Activated naive CD8-positive, alpha-beta T cell (primary cell): ENCODE results near the gene RPL36A.
A peak's percentile ranks its signal among the peaks of the same experiment; 100 is the strongest.

Source experiments
- H3K27ac Mint-ChIP-seq: one replicate; pipeline ENCODE4 v1.8.0; 2021; ENCODE audit warnings: mixed read lengths
- H3K27me3 Mint-ChIP-seq: one replicate; pipeline ENCODE4 v1.8.0; 2021; ENCODE audit warnings: mixed read lengths
- H3K36me3 Mint-ChIP-seq: one replicate; pipeline ENCODE4 v1.8.0; 2021; ENCODE audit warnings: mixed read lengths
- H3K4me1 Mint-ChIP-seq: one replicate; pipeline ENCODE4 v1.8.0; 2021; ENCODE audit warnings: low read depth, mixed read lengths
- H3K4me3 Mint-ChIP-seq: one replicate; pipeline ENCODE4 v1.8.0; 2021; ENCODE audit warnings: mild to moderate bottlenecking, mixed read lengths
- H3K9me3 Mint-ChIP-seq: one replicate; pipeline ENCODE4 v1.8.0; 2021; ENCODE audit warnings: low read depth, mixed read lengths

Gene RPL36A

GRCh38 chrX:101408532-101408841 lies 17.7 kb downstream of the RPL36A start:
- H3K4me3 Mint-ChIP-seq: peak overlapping the region; percentile 97
- no peaks in the 10 kb centered on the region for H3K27me3 Mint-ChIP-seq
- H3K27ac Mint-ChIP-seq: peak overlapping the region; percentile 98
- H3K4me1 Mint-ChIP-seq: peaks cover 37% of the 10 kb centered on the region
- no peaks in the 10 kb centered on the region for H3K9me3 Mint-ChIP-seq
- peaks cover 9% of the 10 kb centered on the region for H3K36me3 Mint-ChIP-seq

DNA sequence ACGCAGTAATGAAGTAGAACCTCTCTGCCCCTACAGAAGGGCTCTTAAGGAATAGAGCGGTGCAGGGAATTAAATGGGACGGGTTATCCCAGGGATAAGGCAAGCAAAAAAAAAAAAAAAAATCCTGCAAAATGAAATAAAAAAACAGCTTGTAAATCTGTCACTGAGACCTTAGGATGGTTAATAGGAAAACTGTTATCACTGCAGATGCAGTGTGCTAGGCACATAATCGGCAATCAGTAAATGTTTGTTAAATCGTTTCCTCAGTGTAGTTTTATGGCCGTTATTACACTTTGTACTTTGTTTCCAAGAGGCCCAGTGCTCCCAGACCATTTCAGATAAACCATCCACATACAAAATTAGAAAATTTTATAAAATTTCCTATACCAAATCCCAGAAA lies 18.2 kb downstream of the RPL36A start:
- Mint-ChIP-seq H3K4me1 (peaks cover 37% of the 10 kb centered on the region), H3K36me3 (peaks cover 8% of the 10 kb centered on the region), H3K27ac (peak overlapping the region; percentile 87), H3K27me3 (no peaks in the 10 kb centered on the region), H3K4me3 (peak overlapping the region; percentile 97), H3K9me3 (no peaks in the 10 kb centered on the region)

DNA sequence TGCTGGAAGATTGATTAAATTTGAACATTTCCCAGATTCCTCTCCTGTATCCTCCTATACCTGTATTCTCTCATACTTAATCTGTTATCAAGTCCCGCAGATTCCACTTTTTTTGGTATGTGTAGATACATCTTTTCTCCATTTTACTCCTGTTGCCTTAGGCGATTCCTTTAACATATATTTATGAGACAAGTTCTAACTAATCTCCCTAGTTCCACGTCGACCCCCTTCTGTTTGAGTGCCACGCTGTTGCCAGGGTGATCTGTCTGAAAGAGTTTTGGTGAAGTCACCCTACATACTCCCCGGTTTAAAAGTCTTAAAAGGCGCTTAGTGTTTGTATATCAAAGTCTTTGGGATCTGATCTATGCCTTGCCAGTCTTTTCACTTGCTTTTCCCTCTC lies 19.6 kb downstream of the RPL36A start:
- peak overlapping the region; percentile 86 for H3K27ac Mint-ChIP-seq
- H3K4me1 Mint-ChIP-seq: peaks cover 41% of the 10 kb centered on the region
- peaks cover 7% of the 10 kb centered on the region for H3K36me3 Mint-ChIP-seq
- H3K27me3 Mint-ChIP-seq: no peaks in the 10 kb centered on the region
- H3K9me3 Mint-ChIP-seq: no peaks in the 10 kb centered on the region
- H3K4me3 Mint-ChIP-seq: peak overlapping the region; percentile 82

- peaks cover 7% of the 10 kb centered on the region for H3K36me3 Mint-ChIP-seq
- H3K9me3 Mint-ChIP-seq: no peaks in the 10 kb centered on the region
- no peaks in the 10 kb centered on the region for H3K27me3 Mint-ChIP-seq
- H3K27ac Mint-ChIP-seq: no peak overlapping the region
- no peak overlapping the region for H3K4me3 Mint-ChIP-seq
- peaks cover 42% of the 10 kb centered on the region for H3K4me1 Mint-ChIP-seq
Measured at GRCh38 chrX:101411984-101412383, 21.2 kb downstream of the RPL36A start.

- H3K27me3 Mint-ChIP-seq: no peaks in the 10 kb centered on the region
- H3K36me3 Mint-ChIP-seq: peaks cover 8% of the 10 kb centered on the region
- peak overlapping the region; percentile 51 for H3K4me3 Mint-ChIP-seq
- no peaks in the 10 kb centered on the region for H3K9me3 Mint-ChIP-seq
- H3K4me1 Mint-ChIP-seq: peaks cover 53% of the 10 kb centered on the region
- peak overlapping the region; percentile 86 for H3K27ac Mint-ChIP-seq
Measured at GRCh38 chrX:101415180-101416145, 24.7 kb downstream of the RPL36A start.

DNA sequence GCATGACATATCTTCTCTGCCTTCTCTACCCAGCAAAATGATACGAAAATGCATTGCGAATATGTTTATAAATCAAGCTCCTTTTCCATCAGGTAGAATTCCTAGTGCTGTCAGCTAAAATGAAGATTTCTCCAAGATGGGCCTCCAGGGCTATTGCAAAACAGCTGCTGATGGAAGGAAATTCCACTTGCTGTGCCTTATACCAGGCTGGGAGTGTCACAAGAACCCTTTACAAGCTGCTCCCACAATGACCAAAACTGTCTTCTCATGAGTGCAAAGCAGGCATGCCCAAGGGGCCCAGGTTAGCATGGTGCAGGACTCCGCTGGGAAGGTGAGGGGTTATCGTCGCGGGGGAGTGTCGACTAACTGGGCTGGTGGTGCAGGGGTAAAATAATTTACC lies 25.9 kb downstream of the RPL36A start:
- H3K27me3 Mint-ChIP-seq: no peaks in the 10 kb centered on the region
- peak overlapping the region; percentile 17 for H3K4me3 Mint-ChIP-seq
- H3K36me3 Mint-ChIP-seq: peaks cover 6% of the 10 kb centered on the region
- no peaks in the 10 kb centered on the region for H3K9me3 Mint-ChIP-seq
- peak overlapping the region; percentile 46 for H3K27ac Mint-ChIP-seq
- H3K4me1 Mint-ChIP-seq: peaks cover 48% of the 10 kb centered on the region

GRCh38 chrX:101417190-101417589 lies 26.4 kb downstream of the RPL36A start:
- H3K4me1 Mint-ChIP-seq: peaks cover 43% of the 10 kb centered on the region
- H3K27ac Mint-ChIP-seq: peak overlapping the region; percentile 95
- H3K27me3 Mint-ChIP-seq: no peaks in the 10 kb centered on the region
- no peaks in the 10 kb centered on the region for H3K9me3 Mint-ChIP-seq
- H3K4me3 Mint-ChIP-seq: peak overlapping the region; percentile 89
- peaks cover 6% of the 10 kb centered on the region for H3K36me3 Mint-ChIP-seq

DNA sequence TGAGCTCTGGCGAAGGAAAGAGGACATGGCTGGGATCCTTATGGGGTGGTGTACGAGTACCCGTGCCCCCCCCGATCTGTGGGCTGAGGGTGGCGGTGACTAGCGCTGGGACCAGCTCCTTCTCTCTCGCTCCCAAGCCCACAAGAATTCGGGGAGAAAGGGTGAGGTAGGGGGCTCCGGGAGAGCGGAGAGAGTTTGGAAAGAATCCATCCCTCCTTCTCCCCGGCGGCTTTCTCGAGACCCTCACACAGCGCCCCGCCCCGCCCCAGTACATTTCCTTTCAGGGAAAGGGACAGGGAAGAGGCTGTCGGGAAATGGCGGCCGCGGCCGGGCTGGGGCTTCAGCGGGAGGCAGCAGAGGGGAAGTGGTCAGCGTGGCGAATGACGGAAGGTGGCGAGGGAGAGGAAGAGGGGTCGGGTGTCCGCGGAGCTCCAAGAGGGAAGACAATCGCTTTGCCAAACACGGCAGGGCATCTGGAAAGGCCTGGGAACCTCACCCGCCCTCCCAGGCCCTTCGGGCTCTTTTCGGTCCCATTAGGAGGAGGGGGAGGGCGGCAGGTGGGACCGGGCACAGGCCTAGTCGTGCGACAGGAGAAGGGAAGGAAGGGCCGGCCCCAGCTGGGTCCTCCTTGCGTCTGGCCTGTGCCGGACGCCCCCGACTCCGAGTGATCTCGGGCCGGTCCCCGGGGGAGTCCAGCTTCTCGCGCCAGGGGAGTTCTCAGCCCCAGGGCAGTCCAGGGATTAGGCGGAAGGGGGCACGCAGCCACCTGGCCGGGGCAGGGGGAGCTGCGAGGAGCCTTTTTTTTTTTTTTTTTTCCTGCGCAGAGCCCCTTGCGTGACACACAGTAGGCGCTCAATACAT lies 27.4 kb downstream of the RPL36A start:
- Mint-ChIP-seq H3K4me3 (peak overlapping the region; percentile 89), H3K36me3 (peaks cover 2% of the 10 kb centered on the region), H3K27ac (peak overlapping the region; percentile 95), H3K9me3 (no peaks in the 10 kb centered on the region), H3K4me1 (peaks cover 34% of the 10 kb centered on the region), H3K27me3 (no peaks in the 10 kb centered on the region)

- Mint-ChIP-seq H3K36me3 (peaks cover 2% of the 10 kb centered on the region), H3K4me3 (peak overlapping the region; percentile 89), H3K4me1 (peaks cover 34% of the 10 kb centered on the region), H3K27ac (peak overlapping the region; percentile 58), H3K27me3 (no peaks in the 10 kb centered on the region), H3K9me3 (no peaks in the 10 kb centered on the region)
Measured at GRCh38 chrX:101419489-101419888, 28.7 kb downstream of the RPL36A start.

DNA sequence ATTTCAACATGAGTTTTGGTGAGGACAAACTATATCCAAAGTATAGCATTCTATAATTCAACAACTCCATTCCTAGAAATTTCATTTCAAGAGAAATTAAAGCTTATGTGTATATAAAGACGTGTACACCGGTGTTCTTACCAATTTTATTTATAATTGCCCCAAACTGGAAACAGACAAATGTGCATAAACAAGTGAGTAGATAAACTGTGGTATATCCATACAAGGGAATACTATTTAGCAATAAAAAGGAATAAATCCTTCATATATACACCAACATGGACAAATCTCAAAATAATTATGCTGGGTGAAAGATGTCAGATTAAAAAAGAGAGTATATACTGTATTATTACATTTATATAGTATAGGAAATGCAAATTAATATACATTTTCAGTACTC lies 37.1 kb downstream of the RPL36A start:
- no peaks in the 10 kb centered on the region for H3K27me3 Mint-ChIP-seq
- H3K4me1 Mint-ChIP-seq: peaks cover 11% of the 10 kb centered on the region
- no peaks in the 10 kb centered on the region for H3K9me3 Mint-ChIP-seq
- peak overlapping the region; percentile 58 for H3K27ac Mint-ChIP-seq
- H3K4me3 Mint-ChIP-seq: no peak overlapping the region
- H3K36me3 Mint-ChIP-seq: peaks cover 16% of the 10 kb centered on the region

- Mint-ChIP-seq H3K27ac (no peak overlapping the region), H3K36me3 (peaks cover 11% of the 10 kb centered on the region), H3K4me3 (no peak overlapping the region)
Measured at GRCh38 chrX:101429934-101430333, 39.1 kb downstream of the RPL36A start.

GRCh38 chrX:101430457-101431078 lies 39.8 kb downstream of the RPL36A start:
- peaks cover 9% of the 10 kb centered on the region for H3K36me3 Mint-ChIP-seq
- H3K27me3 Mint-ChIP-seq: no peaks in the 10 kb centered on the region
- no peak overlapping the region for H3K4me3 Mint-ChIP-seq
- H3K4me1 Mint-ChIP-seq: peaks cover 11% of the 10 kb centered on the region
- H3K27ac Mint-ChIP-seq: no peak overlapping the region
- no peaks in the 10 kb centered on the region for H3K9me3 Mint-ChIP-seq

More at GRCh38 chrX:101429934-101430333, 39.1 kb downstream of the RPL36A start:
- H3K4me1 Mint-ChIP-seq: peaks cover 11% of the 10 kb centered on the region
- no peaks in the 10 kb centered on the region for H3K27me3 Mint-ChIP-seq
- H3K9me3 Mint-ChIP-seq: no peaks in the 10 kb centered on the region

- no peaks in the 10 kb centered on the region for H3K27me3 Mint-ChIP-seq
Measured at GRCh38 chrX:101442085-101442484, 51.3 kb downstream of the RPL36A start.

More at GRCh38 chrX:101442085-101442484, 51.3 kb downstream of the RPL36A start:
- Mint-ChIP-seq H3K36me3 (peaks cover 13% of the 10 kb centered on the region), H3K4me1 (peaks cover 2% of the 10 kb centered on the region), H3K27ac (no peak overlapping the region), H3K4me3 (no peak overlapping the region), H3K9me3 (no peaks in the 10 kb centered on the region)
